GM18868 (cell line): ENCODE results near the gene PLD2.
"Not testable (repeated sequence)": the region's sequence is repeated elsewhere in the genome, so short reads cannot be mapped to it uniquely, and the experiment has no call there.

Experiments used
- ATAC-seq: cut with Tn5 transposase; IDR thresholded peaks from one replicate; pipeline ENCODE4 v1.9.1; 2021; ENCODE audit warnings: mild to moderate bottlenecking, moderate library complexity; ENCODE audit not compliant: unreplicated experiment

The PLD2 gene

GRCh38 chr17:4853208-4853671, 46.3 kb downstream of the PLD2 start:
- no peak for ATAC-seq

GRCh38 chr17:4854111-4854681, 47.2 kb downstream of the PLD2 start:
- no peak for ATAC-seq

GRCh38 chr17:4856271-4856936, 49.5 kb downstream of the PLD2 start:
- no peak for ATAC-seq

GRCh38 chr17:4856937-4857314, 50.0 kb downstream of the PLD2 start:
- no peak for ATAC-seq

- ATAC-seq: not testable (repeated sequence)
These were observed 50.4 kb downstream of the PLD2 start for GRCh38 chr17:4857347-4857746.

- no peak for ATAC-seq
These were observed 51.3 kb downstream of the PLD2 start for GRCh38 chr17:4858068-4858881.

- no peak for ATAC-seq
These were observed 51.9 kb downstream of the PLD2 start for GRCh38 chr17:4858882-4859260.

- no peak for ATAC-seq
These were observed 53.1 kb downstream of the PLD2 start for GRCh38 chr17:4859816-4860625.

- no peak for ATAC-seq
These were observed 53.7 kb downstream of the PLD2 start for GRCh38 chr17:4860651-4861050.

GRCh38 chr17:4861052-4861451, 54.1 kb downstream of the PLD2 start:
- ATAC-seq: no peak

- no peak for ATAC-seq
These were observed 55.8 kb downstream of the PLD2 start for GRCh38 chr17:4862720-4863119.

- no peak for ATAC-seq
These were observed 56.4 kb downstream of the PLD2 start for GRCh38 chr17:4863321-4863720.

GRCh38 chr17:4867535-4867934, 60.6 kb downstream of the PLD2 start:
- not testable (repeated sequence) for ATAC-seq

GRCh38 chr17:4869058-4869998, 62.4 kb downstream of the PLD2 start:
- ATAC-seq: not testable (repeated sequence)

- ATAC-seq: no peak
These were observed 63.9 kb downstream of the PLD2 start for GRCh38 chr17:4870855-4871254.

- no peak for ATAC-seq
These were observed 65.8 kb downstream of the PLD2 start for GRCh38 chr17:4872786-4873185.
